ENCODE results near the gene TMEM266. TPM values are rescaled to one million over a fixed set of nuclear protein-coding genes. Genes with fewer than 3 reads are reported as not detected.

Gene TMEM266
- total RNA-seq, 1 donor from 2014 or later = 0.58 TPM

DNA sequence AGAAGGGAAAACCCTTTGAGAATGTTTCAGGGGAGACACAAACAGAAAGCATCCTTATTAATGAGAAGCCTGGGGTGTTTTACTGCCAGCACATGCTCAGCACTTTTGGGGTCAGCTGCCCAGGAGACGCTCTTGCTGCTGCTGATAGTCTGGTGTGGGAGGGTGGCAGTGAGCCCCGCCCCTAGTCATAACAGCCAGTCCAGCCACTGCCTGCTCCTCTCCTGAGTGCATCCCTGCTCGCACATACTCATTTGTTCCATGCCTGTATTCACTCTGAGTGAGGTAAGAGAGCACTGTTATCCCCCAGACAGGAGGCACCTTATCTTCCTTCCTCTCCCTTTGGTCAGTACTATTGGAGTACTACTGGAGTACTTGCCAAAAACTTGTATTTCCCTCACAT, 150.2 kb downstream of the TMEM266 start:
- TF ChIP-seq, protein P1, sequence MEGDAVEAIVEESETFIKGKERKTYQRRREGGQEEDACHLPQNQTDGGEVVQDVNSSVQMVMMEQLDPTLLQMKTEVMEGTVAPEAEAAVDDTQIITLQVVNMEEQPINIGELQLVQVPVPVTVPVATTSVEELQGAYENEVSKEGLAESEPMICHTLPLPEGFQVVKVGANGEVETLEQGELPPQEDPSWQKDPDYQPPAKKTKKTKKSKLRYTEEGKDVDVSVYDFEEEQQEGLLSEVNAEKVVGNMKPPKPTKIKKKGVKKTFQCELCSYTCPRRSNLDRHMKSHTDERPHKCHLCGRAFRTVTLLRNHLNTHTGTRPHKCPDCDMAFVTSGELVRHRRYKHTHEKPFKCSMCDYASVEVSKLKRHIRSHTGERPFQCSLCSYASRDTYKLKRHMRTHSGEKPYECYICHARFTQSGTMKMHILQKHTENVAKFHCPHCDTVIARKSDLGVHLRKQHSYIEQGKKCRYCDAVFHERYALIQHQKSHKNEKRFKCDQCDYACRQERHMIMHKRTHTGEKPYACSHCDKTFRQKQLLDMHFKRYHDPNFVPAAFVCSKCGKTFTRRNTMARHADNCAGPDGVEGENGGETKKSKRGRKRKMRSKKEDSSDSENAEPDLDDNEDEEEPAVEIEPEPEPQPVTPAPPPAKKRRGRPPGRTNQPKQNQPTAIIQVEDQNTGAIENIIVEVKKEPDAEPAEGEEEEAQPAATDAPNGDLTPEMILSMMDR (conservative IDR thresholded peaks at IDR 0.05) = no peak
- Mint-ChIP-seq H3K4me3 (no peak overlapping the region), H3K27me3 (ENCODE audit: low read depth) (no peaks in the 10 kb centered on the region), H3K27ac (ENCODE audit: unreplicated experiment) (no peak overlapping the region), H3K36me3 (ENCODE audit: low read depth) (peaks cover 2% of the 10 kb centered on the region), H3K4me1 (peaks cover 15% of the 10 kb centered on the region), H3K9me3 (no peaks in the 10 kb centered on the region)
- no peak for DNase-seq (ENCODE audit: low read depth, low spot score)

DNA sequence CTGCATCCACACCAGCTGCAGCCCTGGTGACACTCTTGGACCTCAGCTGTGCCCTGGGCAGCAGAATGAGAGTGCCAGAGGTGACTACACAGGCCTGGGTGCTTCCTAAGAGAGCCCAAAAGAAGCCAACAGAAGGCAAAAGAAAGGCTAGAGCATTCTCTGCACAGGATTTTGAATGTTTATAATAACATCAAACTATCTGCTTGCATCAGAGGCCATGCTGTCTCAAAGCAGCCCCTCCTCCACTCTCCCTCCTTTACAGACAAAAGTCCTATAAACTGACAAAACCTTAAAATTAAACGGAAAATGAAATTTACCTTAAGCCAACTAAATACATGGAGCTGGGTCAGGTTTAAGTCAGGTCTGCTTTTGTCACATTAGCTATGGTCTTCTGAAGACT, 155.8 kb downstream of the TMEM266 start:
- H3K36me3 Mint-ChIP-seq (ENCODE audit: low read depth) = peaks cover 18% of the 10 kb centered on the region

DNA sequence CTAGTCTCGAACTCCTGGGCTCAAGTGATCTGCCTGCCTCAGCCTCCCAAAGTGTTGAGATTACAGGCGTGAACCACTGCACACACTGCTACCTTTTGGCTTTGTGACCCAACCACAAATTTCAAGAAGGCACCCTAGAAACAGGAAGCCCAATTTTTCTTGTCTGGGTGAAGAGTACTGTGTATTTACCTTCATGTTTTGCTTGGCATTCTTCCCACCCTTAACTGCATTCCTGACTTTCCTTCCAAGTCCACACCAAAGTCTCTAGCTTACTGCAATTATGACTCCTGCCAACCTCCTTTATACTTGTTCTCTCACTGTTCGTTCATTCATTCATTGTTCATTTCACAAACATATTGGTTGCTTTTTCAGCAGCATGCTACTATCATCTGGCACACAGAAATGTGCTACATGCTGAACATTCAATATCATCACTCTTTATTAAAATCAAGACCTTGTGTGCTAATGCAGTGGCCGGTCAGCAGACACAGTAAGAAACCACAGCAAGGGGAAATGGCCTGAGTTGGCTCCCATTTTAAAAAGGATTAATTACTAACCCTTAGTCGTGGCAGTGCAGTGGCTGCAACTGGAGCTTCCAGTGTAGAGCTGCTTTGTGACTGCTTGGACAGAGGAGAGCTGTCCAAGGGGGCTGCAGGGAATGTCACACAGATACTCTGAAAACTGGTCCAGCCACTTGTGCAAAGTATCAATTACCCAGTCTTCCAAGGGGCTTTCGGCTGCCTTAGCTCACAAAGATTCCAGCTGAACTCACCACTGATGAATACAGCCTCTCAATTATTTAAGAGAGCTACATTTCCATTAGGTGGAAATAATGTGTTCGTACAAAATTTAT, 157.5 kb downstream of the TMEM266 start:
- DNase-seq (ENCODE audit: low read depth, low spot score) = no peak
- Mint-ChIP-seq H3K27ac (ENCODE audit: unreplicated experiment) (no peak overlapping the region), H3K9me3 (peaks cover 9% of the 10 kb centered on the region), H3K27me3 (ENCODE audit: low read depth) (no peaks in the 10 kb centered on the region), H3K4me1 (peaks cover 11% of the 10 kb centered on the region), H3K36me3 (ENCODE audit: low read depth) (peaks cover 28% of the 10 kb centered on the region), H3K4me3 (no peak overlapping the region)
- TF ChIP-seq, protein P1 (conservative IDR thresholded peaks at IDR 0.05) = no peak

More for the DNA sequence above, 155.8 kb downstream of the TMEM266 start:
- H3K9me3 Mint-ChIP-seq = peaks cover 5% of the 10 kb centered on the region
- TF ChIP-seq, protein P1 (conservative IDR thresholded peaks at IDR 0.05) = no peak
- H3K4me3 Mint-ChIP-seq = no peak overlapping the region
- no peaks in the 10 kb centered on the region for H3K27me3 Mint-ChIP-seq (ENCODE audit: low read depth)
- no peak overlapping the region for H3K27ac Mint-ChIP-seq (ENCODE audit: unreplicated experiment)
- peaks cover 15% of the 10 kb centered on the region for H3K4me1 Mint-ChIP-seq
- DNase-seq (ENCODE audit: low read depth, low spot score) = no peak

DNA sequence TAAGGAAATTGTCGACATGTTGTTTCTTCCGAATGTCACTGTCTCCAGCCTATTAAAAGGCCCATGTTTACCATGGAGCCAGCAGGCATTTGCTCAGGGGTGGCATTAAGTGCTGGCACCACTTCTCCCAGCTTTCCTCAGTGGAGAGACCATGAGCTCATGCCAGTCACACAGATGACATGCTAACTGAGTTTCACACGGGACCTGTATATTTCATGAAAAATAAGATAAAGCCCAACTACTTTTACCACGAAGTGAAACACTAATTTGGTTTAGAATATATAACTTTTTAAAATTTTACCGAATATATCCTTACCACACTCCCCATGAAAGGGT, 158.1 kb downstream of the TMEM266 start:
- Mint-ChIP-seq H3K27me3 (ENCODE audit: low read depth) (no peaks in the 10 kb centered on the region), H3K9me3 (peaks cover 9% of the 10 kb centered on the region), H3K4me3 (no peak overlapping the region), H3K36me3 (ENCODE audit: low read depth) (peaks cover 29% of the 10 kb centered on the region), H3K4me1 (peaks cover 5% of the 10 kb centered on the region), H3K27ac (ENCODE audit: unreplicated experiment) (no peak overlapping the region)
- TF ChIP-seq, protein P1 (conservative IDR thresholded peaks at IDR 0.05) = no peak
- no peak for DNase-seq (ENCODE audit: low read depth, low spot score)

DNA sequence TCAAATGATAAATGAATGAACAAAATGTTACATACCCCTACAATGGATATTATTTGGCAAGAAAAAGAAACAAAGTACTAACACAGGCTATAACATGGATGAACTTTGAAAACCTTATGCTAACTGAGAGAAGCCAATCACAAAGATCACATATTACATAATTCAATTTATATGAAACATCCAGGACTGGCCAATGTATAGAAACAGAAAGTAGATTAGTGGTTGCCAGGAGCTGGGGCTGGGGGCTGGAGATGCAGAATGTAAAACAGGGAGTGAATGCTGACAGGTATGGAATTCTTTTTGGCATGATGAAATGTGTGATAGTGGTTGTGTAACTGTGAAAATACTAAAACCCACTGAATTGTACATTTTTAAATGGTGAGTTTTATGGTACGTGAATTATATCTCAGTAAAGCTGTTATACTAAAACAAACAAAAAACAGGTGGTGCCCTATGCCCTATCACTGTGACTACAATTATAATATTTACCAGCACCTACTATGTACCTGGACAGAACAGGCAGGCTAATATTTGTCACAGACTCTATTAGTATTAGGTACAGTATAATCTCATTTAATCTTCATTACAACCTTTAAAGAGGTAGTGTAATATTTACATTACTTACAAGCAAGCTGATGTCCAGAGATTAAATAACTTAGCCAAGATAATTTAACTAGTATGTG, 161.4 kb downstream of the TMEM266 start:
- Mint-ChIP-seq H3K4me1 (no peaks in the 10 kb centered on the region), H3K9me3 (peaks cover 9% of the 10 kb centered on the region), H3K27me3 (ENCODE audit: low read depth) (no peaks in the 10 kb centered on the region), H3K36me3 (ENCODE audit: low read depth) (peaks cover 40% of the 10 kb centered on the region), H3K4me3 (no peak overlapping the region), H3K27ac (ENCODE audit: unreplicated experiment) (no peak overlapping the region)
- TF ChIP-seq, protein P1 (conservative IDR thresholded peaks at IDR 0.05) = no peak
- no peak for DNase-seq (ENCODE audit: low read depth, low spot score)

Measured in neural crest cell (in vitro differentiated cells).